ENCODE data around the gene CCT6B.
A peak's percentile ranks its signal among the peaks of the same experiment; 100 is the strongest.
"Not testable (repeated sequence)": the region's sequence is repeated elsewhere in the genome, so short reads cannot be mapped to it uniquely, and the experiment has no call there.

CCT6B gene

GRCh38 chr17:34979650-34980352 lies 18.5 kb upstream of the CCT6B start:
- no peak for DNase-seq

- no peak for DNase-seq
Observed at GRCh38 chr17:34979153-34979552, 17.9 kb upstream of the CCT6B start.

- DNase-seq = no peak
Observed at GRCh38 chr17:34974794-34975785, 13.8 kb upstream of the CCT6B start.

- DNase-seq = no peak
Observed at GRCh38 chr17:34974179-34974578, 12.9 kb upstream of the CCT6B start.

GRCh38 chr17:34958438-34958837 lies 2.8 kb downstream of the CCT6B start:
- DNase-seq = no peak

GRCh38 chr17:34950780-34951179 lies 10.5 kb downstream of the CCT6B start:
- DNase-seq = not testable (repeated sequence)

GRCh38 chr17:34930283-34930682 lies 31.0 kb downstream of the CCT6B start:
- no peak for DNase-seq

GRCh38 chr17:34926661-34927060 lies 34.6 kb downstream of the CCT6B start:
- no peak for DNase-seq

GRCh38 chr17:34920676-34921075 lies 40.6 kb downstream of the CCT6B start:
- no peak for DNase-seq

- no peak for DNase-seq
Observed at GRCh38 chr17:34917381-34917780, 43.9 kb downstream of the CCT6B start.

GRCh38 chr17:34916120-34916519 lies 45.1 kb downstream of the CCT6B start:
- no peak for DNase-seq

- no peak for DNase-seq
Observed at GRCh38 chr17:34913001-34913400, 48.3 kb downstream of the CCT6B start.

GRCh38 chr17:34909040-34909439 lies 52.2 kb downstream of the CCT6B start:
- no peak for DNase-seq

- no peak for DNase-seq
Observed at GRCh38 chr17:34902831-34903547, 58.3 kb downstream of the CCT6B start.

- DNase-seq = no peak
Observed at GRCh38 chr17:34899643-34900291, 61.5 kb downstream of the CCT6B start.

- DNase-seq = no peak
Observed at GRCh38 chr17:34895383-34895782, 65.9 kb downstream of the CCT6B start.

- DNase-seq = no peak
Observed at GRCh38 chr17:34894964-34895363, 66.3 kb downstream of the CCT6B start.

GRCh38 chr17:34892461-34893249 lies 68.6 kb downstream of the CCT6B start:
- peak; percentile 5 for DNase-seq

GRCh38 chr17:34886831-34887230 lies 74.4 kb downstream of the CCT6B start:
- DNase-seq = no peak

- no peak for DNase-seq
Observed at GRCh38 chr17:34885076-34885475, 76.2 kb downstream of the CCT6B start.

GRCh38 chr17:34884597-34884996 lies 76.7 kb downstream of the CCT6B start:
- DNase-seq = no peak

Measured in activated CD4-positive, alpha-beta T cell treated with anti-CD3 and anti-CD28 coated beads, Interleukin-2, amount 50 U/mL, for 1 hour (primary cell).